NB4 (cell line): Measurements from ENCODE around the gene SLC28A3.

Source experiments
- POLR2A ChIP-seq: IDR thresholded peaks from 2 replicates; pipeline ENCODE4 v1.6.1; 2011; ENCODE audit warnings: mild to moderate bottlenecking; ENCODE audit not compliant: insufficient read length; ENCODE audit errors: extremely low read depth
- TF ChIP-seq, protein P1 (sequence below): IDR thresholded peaks from one replicate; pipeline ENCODE4 v1.5.1; 2012; ENCODE audit warnings: low read depth, low read length

DNA sequence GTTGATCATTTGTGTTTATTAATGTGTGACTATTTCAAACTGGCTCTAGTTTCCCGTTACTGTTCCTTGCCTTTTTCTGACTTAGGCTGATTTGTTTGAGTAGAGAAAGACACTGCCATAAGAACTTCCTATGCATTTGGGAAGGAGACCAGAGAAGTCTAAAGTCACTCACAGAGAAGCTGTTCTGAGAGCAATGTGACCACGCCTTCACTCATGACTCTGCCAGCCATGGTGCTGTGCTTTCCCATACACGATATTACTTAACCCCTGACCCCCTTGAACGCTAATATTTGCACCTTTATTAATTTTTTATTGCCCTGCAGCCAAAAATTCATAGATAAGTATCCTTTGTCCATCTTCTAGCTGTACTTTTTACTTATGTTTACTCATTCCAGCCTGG lies 20.9 kb downstream of the SLC28A3 start:
- TF ChIP-seq, protein P1, sequence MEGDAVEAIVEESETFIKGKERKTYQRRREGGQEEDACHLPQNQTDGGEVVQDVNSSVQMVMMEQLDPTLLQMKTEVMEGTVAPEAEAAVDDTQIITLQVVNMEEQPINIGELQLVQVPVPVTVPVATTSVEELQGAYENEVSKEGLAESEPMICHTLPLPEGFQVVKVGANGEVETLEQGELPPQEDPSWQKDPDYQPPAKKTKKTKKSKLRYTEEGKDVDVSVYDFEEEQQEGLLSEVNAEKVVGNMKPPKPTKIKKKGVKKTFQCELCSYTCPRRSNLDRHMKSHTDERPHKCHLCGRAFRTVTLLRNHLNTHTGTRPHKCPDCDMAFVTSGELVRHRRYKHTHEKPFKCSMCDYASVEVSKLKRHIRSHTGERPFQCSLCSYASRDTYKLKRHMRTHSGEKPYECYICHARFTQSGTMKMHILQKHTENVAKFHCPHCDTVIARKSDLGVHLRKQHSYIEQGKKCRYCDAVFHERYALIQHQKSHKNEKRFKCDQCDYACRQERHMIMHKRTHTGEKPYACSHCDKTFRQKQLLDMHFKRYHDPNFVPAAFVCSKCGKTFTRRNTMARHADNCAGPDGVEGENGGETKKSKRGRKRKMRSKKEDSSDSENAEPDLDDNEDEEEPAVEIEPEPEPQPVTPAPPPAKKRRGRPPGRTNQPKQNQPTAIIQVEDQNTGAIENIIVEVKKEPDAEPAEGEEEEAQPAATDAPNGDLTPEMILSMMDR = no peak
- no peak for TF ChIP-seq POLR2A
